GM23248 (cell line): ENCODE data around the gene KCNAB1. TPM values are rescaled to one million over a fixed set of nuclear protein-coding genes. Genes with fewer than 3 reads are reported as not detected.

Source experiments
- DNase-seq: peaks from one replicate; pipeline ENCODE4 v3.0.0-alpha.2; 2015
- H2AFZ ChIP-seq: fragments of 200-600 bp; sonication (generic); 2 replicates; pipeline ENCODE4 v1.6.1; 2016; ENCODE audit warnings: antibody characterized with exemption
- H3F3A ChIP-seq: fragments of 200-600 bp; sonication (generic); 2 replicates; pipeline ENCODE4 v1.6.1; 2016; ENCODE audit warnings: mild to moderate bottlenecking, antibody characterized with exemption, mixed run types; ENCODE audit not compliant: insufficient read depth
- H3K27ac ChIP-seq: fragments of 200-600 bp; sonication (generic); 2 replicates; pipeline ENCODE4 v1.5.1; 2016; ENCODE audit warnings: mild to moderate bottlenecking
- H3K27me3 ChIP-seq: fragments of 200-600 bp; sonication (generic); replicated peaks from 2 replicates; pipeline ENCODE4 v1.6.1; 2016; ENCODE audit warnings: mild to moderate bottlenecking; ENCODE audit not compliant: insufficient read depth
- H3K36me3 ChIP-seq: fragments of 200-600 bp; sonication (generic); 2 replicates; pipeline ENCODE4 v1.6.1; 2016; ENCODE audit warnings: low read depth, mild to moderate bottlenecking
- H3K4me1 ChIP-seq: fragments of 200-600 bp; sonication (generic); 2 replicates; pipeline ENCODE4 v1.6.1; 2016; ENCODE audit warnings: mild to moderate bottlenecking; ENCODE audit not compliant: insufficient read depth
- H3K4me2 ChIP-seq: fragments of 200-600 bp; sonication (generic); one replicate; pipeline ENCODE4 v1.6.1; 2016; ENCODE audit warnings: mild to moderate bottlenecking; ENCODE audit not compliant: unreplicated experiment
- H3K4me3 ChIP-seq: fragments of 200-600 bp; sonication (generic); 2 replicates; pipeline ENCODE4 v1.5.1; 2016; ENCODE audit warnings: mild to moderate bottlenecking
- H3K79me2 ChIP-seq: fragments of 200-600 bp; sonication (generic); 2 replicates; pipeline ENCODE4 v1.6.1; 2016; ENCODE audit warnings: mild to moderate bottlenecking; ENCODE audit not compliant: insufficient read depth
- H3K9ac ChIP-seq: fragments of 200-600 bp; sonication (generic); 2 replicates; pipeline ENCODE4 v1.6.1; 2016; ENCODE audit warnings: mild to moderate bottlenecking
- H3K9me2 ChIP-seq: fragments of 200-600 bp; sonication (generic); 2 replicates; pipeline ENCODE4 v1.6.1; 2016; ENCODE audit warnings: mixed run types, mild to moderate bottlenecking, moderate library complexity; ENCODE audit not compliant: insufficient read depth
- H3K9me3 ChIP-seq: fragments of 200-600 bp; sonication (generic); one replicate; pipeline ENCODE4 v1.6.1; 2017; ENCODE audit warnings: low read depth
- H4K20me1 ChIP-seq: fragments of 200-600 bp; sonication (generic); 2 replicates; pipeline ENCODE4 v1.6.0; 2016; ENCODE audit not compliant: insufficient read depth
- EZH2 ChIP-seq: fragments of 200-600 bp; sonication (generic); IDR thresholded peaks from 2 replicates; pipeline ENCODE4 v1.6.1; 2018; ENCODE audit warnings: antibody characterized with exemption, mild to moderate bottlenecking; ENCODE audit not compliant: insufficient read depth, poor library complexity, severe bottlenecking
- EZH2phosphoT487 ChIP-seq: fragments of 200-600 bp; sonication (generic); IDR thresholded peaks from 2 replicates; pipeline ENCODE4 v1.6.1; 2018; ENCODE audit warnings: antibody characterized with exemption, moderate library complexity, mild to moderate bottlenecking, low read depth; ENCODE audit not compliant: insufficient read depth
- WGBS, 2 experiments: methylation state at CpG; one replicate each; pipeline ENCODE4 v1.1.6; 2015 to 2017; ENCODE audit warnings: low lambda C conversion rate in 2 of 2, low coverage in 1 of 2; ENCODE audit errors: missing lambda C conversion rate in 2 of 2; 5-methylcytosine and 5-hydroxymethylcytosine counted together
- in situ Hi-C: fragments of 300-500 bp; cut with MboI; formaldehyde crosslinking; loops from 2 replicates; pipeline ENCODE4 v1.15.0; 2020
- polyA plus RNA-seq: library from polyadenylated mRNA; unstranded; fragments of >200 nt; fragmentation: Nextera tagmentation; extraction: Ambion mirVana; gene quantifications from 2 replicates; pipeline ENCODE4 v1.2.1, GENCODE V29; 2016
- total RNA-seq: library from RNA; depleted of rRNA; stranded (reverse); fragments of >200 nt; shearing (Covaris generic); gene quantifications from 2 replicates; pipeline ENCODE4 v1.2.3, GENCODE V29; 2014

Gene KCNAB1
- total and polyA plus RNA-seq, 2 experiments from 2014 or later = 1.1 TPM; not detected in 1

DNA sequence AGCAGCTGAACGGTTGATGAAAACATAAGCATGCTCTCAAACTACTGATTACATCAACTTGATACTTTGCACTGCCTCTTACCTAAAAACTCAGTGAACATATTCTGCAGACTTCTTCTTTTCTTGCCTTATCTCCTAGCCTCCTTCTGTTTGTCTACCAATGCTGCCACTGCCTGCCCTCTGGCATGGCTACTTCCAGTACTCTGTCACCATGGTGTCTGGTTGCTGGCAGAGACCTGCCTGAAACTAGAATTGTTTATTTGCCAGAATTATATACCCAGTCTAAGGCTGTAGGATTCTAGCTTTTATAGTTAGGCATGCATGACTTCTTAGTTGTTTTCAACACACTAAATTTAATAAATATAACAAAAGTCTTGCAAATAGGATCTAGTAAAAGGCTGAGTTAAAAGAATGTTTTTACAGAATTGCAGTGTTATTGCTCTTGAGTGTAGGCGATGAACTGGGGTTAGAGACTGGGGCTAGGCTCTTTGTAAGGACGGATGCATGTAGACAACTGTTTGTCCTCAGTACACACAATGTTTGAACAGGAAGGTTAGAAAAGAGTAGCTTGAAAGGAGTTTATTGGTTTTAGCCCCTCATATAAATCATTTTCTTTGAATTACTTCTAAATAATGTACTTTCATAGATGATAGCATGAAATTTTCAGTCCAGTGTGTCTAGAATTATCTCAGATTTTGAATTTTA is 116.3 kb downstream of the KCNAB1 start:
- no peaks in the 10 kb centered on the region for H4K20me1 ChIP-seq
- no peak overlapping the region for H3K9ac ChIP-seq
- no peak overlapping the region for H3K27ac ChIP-seq
- no peak overlapping the region for H2AFZ ChIP-seq
- no peaks in the 10 kb centered on the region for H3K9me2 ChIP-seq
- H3K27me3 ChIP-seq = 0 out of 2 replicates have a peak, but pooled peaks cover 4% of the 10 kb centered on the region
- no peak for DNase-seq
- H3K4me1 ChIP-seq = no peaks in the 10 kb centered on the region
- no peaks in the 10 kb centered on the region for H3F3A ChIP-seq
- H3K36me3 ChIP-seq = no peaks in the 10 kb centered on the region
- TF ChIP-seq EZH2 (no peak), EZH2phosphoT487 (no peak)
- no peaks in the 10 kb centered on the region for H3K9me3 ChIP-seq
- 57 to 64% methylated on average over 3 of the region's 3 CpGs for WGBS, 2 experiments
- no peak overlapping the region for H3K4me2 ChIP-seq
- no peak overlapping the region for H3K4me3 ChIP-seq
- no peaks in the 10 kb centered on the region for H3K79me2 ChIP-seq
- in situ Hi-C loops = no loop called here

GRCh38 chr3:156240642-156241041 is 120.3 kb downstream of the KCNAB1 start:
- Histone ChIP-seq H3K4me3 (no peak overlapping the region), H3K4me1 (no peaks in the 10 kb centered on the region), H3F3A (no peaks in the 10 kb centered on the region), H3K9ac (no peak overlapping the region), H3K9me2 (no peaks in the 10 kb centered on the region), H3K27ac (no peak overlapping the region), H3K36me3 (no peaks in the 10 kb centered on the region), H3K79me2 (no peaks in the 10 kb centered on the region), H3K4me2 (no peak overlapping the region), H2AFZ (no peak overlapping the region), H3K9me3 (no peaks in the 10 kb centered on the region), H3K27me3 (0 out of 2 replicates have a peak, but pooled peaks cover 4% of the 10 kb centered on the region), H4K20me1 (no peaks in the 10 kb centered on the region)
- 80% methylated on average over 5 of the region's 5 CpGs for WGBS, 2 experiments
- in situ Hi-C loops = no loop called here
- DNase-seq = no peak
- TF ChIP-seq EZH2phosphoT487 (no peak), EZH2 (no peak)

DNA sequence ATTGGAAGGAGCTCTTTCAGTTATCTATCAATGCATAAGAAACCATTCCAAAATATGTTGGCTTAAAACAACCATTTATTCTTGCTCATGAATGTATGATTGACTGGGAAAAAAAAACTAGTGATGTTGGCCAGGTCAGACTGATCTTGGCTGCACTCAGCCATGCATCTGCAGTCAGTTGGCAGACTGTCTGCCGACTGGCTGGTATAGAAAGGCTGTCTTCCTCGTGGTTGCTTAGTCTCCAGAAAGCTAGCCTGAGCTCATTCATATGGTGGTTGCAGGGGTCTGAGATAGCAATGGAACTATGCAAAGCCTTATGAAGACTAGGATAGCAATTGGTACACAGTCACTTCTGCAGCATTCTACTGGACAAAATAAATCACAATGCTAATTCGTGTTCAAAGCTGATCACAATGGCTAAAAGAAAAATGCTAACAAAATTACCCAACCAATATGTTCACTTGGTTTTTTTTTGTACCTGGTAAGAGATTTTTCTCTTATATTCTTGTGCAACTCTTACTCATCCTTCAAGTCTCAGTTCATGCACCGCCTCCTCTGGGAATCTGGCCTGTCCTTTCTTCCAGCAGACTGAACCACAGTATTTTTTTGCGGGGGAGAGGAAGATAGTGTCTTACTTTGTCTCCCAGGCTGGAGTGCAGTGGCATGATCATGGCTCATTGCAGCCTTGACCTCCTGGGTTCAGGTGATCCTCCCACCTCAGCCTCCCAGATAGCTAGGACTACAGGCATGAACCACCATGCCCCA is 126.8 kb downstream of the KCNAB1 start:
- Histone ChIP-seq H3K4me2 (no peak overlapping the region), H3K27me3 (no peaks in the 10 kb centered on the region), H3K9ac (no peak overlapping the region), H3K79me2 (no peaks in the 10 kb centered on the region), H3F3A (no peaks in the 10 kb centered on the region), H3K36me3 (no peaks in the 10 kb centered on the region), H3K9me3 (no peaks in the 10 kb centered on the region), H2AFZ (no peak overlapping the region), H4K20me1 (no peaks in the 10 kb centered on the region), H3K4me3 (no peak overlapping the region), H3K4me1 (no peaks in the 10 kb centered on the region), H3K27ac (no peak overlapping the region), H3K9me2 (no peaks in the 10 kb centered on the region)
- in situ Hi-C loops = no loop called here
- DNase-seq = peak; percentile 64
- 23 to 36% methylated on average over 5 of the region's 5 CpGs for WGBS, 2 experiments
- TF ChIP-seq EZH2phosphoT487 (no peak), EZH2 (no peak)

DNA sequence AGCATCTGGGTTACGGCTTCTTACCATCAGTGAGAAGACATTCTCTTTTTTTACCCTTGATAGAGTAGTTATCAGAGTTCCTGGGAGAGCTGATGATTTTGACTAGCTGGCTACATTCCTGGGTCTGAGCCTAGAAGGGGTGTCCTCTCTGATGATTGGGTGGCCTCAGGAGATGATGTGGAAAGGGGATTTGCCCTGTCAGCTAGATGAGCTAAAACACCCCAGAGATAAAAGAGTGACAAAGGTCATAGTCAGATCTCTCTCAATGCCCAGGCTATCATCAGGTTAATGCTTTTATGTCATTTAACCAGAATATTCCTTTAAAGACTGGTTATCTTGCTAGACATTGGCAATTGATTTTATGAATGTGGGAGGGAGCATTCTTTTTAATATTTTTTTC is 130.2 kb downstream of the KCNAB1 start:
- Histone ChIP-seq H3F3A (no peaks in the 10 kb centered on the region), H3K36me3 (no peaks in the 10 kb centered on the region), H3K9me2 (no peaks in the 10 kb centered on the region), H3K4me2 (no peak overlapping the region), H2AFZ (no peak overlapping the region), H3K27me3 (no peaks in the 10 kb centered on the region; the same call in 1 of the 2 replicates), H3K9me3 (no peaks in the 10 kb centered on the region), H3K79me2 (no peaks in the 10 kb centered on the region), H3K27ac (no peak overlapping the region), H3K4me3 (no peak overlapping the region), H3K4me1 (no peaks in the 10 kb centered on the region), H4K20me1 (no peaks in the 10 kb centered on the region), H3K9ac (no peak overlapping the region)
- in situ Hi-C loops = no loop called here
- no peak for TF ChIP-seq EZH2
- no peak for DNase-seq
- WGBS, 2 experiments = 79 to 82% methylated on average over 1 of the region's 1 CpG
